ENCODE results near the gene PDE1A.

The PDE1A gene

DNA sequence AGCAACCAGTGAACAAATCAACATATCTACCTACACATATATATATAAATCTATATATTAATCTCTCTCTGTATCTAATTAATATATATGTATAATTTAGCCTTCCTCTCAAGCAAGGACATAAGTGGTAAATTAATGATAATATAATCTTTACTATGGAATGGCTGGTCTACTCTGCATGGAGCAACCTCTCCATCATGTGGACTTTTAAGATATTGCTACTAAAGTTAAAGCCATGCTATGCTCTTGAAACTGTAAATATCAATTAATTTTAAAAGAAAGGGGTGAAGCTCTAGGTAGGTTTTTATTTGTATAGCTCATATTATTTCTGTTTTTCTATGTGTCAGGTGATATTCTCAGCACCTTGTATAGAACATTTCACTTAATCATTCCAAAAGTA is 294.2 kb downstream of the PDE1A start:
- H3K4me3 ChIP-seq (ENCODE audit: low read depth, low read length): no peak overlapping the region
- no peak for DNase-seq (ENCODE audit: low read depth)
- in situ Hi-C loops (cut with HindIII; ENCODE audit: low sequenced_read_pairs): no loop called here
- TF ChIP-seq, protein P1, sequence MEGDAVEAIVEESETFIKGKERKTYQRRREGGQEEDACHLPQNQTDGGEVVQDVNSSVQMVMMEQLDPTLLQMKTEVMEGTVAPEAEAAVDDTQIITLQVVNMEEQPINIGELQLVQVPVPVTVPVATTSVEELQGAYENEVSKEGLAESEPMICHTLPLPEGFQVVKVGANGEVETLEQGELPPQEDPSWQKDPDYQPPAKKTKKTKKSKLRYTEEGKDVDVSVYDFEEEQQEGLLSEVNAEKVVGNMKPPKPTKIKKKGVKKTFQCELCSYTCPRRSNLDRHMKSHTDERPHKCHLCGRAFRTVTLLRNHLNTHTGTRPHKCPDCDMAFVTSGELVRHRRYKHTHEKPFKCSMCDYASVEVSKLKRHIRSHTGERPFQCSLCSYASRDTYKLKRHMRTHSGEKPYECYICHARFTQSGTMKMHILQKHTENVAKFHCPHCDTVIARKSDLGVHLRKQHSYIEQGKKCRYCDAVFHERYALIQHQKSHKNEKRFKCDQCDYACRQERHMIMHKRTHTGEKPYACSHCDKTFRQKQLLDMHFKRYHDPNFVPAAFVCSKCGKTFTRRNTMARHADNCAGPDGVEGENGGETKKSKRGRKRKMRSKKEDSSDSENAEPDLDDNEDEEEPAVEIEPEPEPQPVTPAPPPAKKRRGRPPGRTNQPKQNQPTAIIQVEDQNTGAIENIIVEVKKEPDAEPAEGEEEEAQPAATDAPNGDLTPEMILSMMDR (IDR thresholded peaks at IDR 0.05; ENCODE audit: low read depth, low read length, missing control alignments): peak; percentile 36

DNA sequence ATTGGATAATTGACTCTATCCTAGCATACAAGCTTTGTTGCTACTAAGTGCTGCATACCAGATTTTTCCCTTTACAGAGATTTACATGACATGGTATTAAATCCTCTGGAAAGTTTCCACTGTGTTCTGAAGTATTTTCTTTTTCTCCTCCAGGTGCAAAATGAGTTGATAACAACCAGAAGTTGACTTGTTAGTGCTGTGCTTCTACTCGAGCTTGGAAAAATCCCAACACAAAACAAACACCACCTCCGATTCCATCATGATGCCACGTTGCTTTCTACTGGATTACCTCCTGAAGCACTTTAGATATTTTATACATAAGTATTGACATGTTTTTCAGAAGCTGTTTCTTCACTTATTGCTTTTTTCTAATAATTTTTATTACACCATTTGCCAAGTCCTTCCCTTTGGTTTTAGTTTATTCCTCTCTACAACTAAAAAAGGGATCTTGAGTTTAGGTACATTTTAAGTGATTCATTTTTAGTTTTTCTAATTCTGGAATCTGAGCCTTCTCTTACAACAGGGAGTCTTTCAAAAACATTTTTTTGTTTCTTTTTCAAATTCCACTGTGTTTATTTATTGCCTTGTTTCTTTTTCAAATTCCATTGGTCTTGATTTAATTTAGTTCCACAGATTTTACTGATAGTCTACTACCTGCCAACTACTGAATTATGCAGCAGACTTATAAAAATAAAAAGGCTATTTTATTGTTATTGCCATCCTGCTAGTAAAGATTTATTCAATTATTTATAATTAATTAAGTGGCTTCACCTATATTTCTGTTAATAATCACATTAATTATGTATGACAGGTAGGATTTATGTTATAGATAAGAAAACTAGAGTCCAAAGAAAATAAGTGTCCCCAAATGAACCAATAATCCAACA is 297.8 kb downstream of the PDE1A start:
- no peak overlapping the region for H3K4me3 ChIP-seq (ENCODE audit: low read depth, low read length)
- in situ Hi-C loops (cut with HindIII; ENCODE audit: low sequenced_read_pairs): no loop called here
- DNase-seq (ENCODE audit: low read depth): no peak
- TF ChIP-seq, protein P1 (IDR thresholded peaks at IDR 0.05; ENCODE audit: low read depth, low read length, missing control alignments): no peak

DNA sequence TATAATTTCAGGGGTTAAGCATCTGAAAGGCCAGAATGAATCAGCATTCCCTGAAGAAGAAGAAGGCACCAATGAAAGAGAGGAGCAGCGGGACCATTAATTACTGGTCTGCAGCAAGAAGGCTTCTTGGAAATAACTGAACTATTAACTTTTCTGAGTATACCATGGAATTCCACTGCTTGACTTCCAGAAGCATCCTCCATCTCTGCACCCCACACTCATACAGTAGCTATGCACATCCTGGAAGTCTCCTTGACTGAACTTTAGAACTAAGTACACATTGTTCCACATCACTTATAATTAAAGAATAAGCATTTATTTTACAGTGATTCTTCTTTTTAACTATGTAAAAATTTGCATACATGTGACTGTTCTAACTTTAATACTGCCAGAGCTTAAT is 309.6 kb downstream of the PDE1A start:
- no peak for DNase-seq (ENCODE audit: low read depth)
- in situ Hi-C loops (cut with HindIII; ENCODE audit: low sequenced_read_pairs): no loop called here
- TF ChIP-seq, protein P1 (IDR thresholded peaks at IDR 0.05; ENCODE audit: low read depth, low read length, missing control alignments): no peak
- H3K4me3 ChIP-seq (ENCODE audit: low read depth, low read length): no peak overlapping the region

DNA sequence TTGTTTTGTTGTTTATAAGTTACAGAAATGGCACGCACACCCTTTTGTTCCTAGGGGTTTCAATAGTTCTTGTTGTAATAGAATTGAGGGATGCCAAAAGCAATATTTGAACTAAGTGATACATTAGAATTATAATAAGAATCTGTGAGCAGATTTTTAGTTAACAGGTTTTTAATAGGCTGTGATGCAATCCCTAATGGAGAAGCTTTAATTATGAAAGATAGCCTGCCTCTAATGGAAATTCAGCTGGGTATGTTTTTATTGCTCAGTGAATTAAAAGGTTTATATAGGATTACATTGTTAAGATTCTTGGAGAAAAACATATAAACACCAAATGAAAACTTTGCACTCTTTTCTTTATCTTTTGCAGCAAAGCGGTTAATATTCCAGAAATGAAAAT is 310.1 kb downstream of the PDE1A start:
- DNase-seq (ENCODE audit: low read depth): no peak
- TF ChIP-seq, protein P1 (IDR thresholded peaks at IDR 0.05; ENCODE audit: low read depth, low read length, missing control alignments): no peak
- no peak overlapping the region for H3K4me3 ChIP-seq (ENCODE audit: low read depth, low read length)
- in situ Hi-C loops (cut with HindIII; ENCODE audit: low sequenced_read_pairs): no loop called here

DNA sequence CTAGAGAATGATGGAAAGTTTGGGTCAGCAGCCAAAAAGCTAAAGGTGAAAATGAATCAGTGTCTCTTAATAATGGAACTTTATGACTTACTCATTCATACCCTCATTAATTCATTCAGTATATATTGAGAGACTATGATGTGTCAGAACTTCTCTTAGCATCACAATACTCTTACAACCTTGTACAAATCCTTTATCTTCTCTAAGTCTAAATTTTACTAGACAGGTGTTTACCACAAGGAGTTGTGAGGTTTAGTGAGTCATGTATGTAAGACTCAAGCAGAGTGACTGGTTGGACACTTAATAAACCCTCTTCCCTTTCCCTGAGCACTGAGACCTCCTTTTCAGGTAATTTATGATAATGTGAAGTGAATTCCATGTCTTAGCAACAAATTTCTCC is 311.6 kb downstream of the PDE1A start:
- DNase-seq (ENCODE audit: low read depth): no peak
- in situ Hi-C loops (cut with HindIII; ENCODE audit: low sequenced_read_pairs): no loop called here
- H3K4me3 ChIP-seq (ENCODE audit: low read depth, low read length): no peak overlapping the region
- TF ChIP-seq, protein P1 (IDR thresholded peaks at IDR 0.05; ENCODE audit: low read depth, low read length, missing control alignments): no peak

DNA sequence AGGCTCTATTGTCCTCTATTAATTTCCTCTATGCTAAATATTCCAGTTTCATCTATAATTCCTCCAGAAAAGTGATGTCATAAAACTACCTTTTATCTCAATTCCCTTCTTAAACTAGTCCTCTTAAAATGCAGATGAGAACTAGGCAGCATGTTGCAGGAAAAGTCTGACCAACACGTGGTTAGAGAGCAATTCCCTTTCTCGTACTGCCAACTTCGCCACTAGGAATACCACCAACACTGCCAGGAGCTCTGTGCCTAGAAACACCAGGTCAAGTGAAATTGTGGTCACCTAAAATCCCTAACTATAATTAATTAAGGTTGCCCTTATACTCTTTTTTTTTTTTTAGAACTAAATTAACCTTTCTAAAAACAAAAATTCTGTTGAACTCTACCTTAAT is 313.5 kb downstream of the PDE1A start:
- TF ChIP-seq, protein P1 (IDR thresholded peaks at IDR 0.05; ENCODE audit: low read depth, low read length, missing control alignments): no peak
- no peak for DNase-seq (ENCODE audit: low read depth)
- in situ Hi-C loops (cut with HindIII; ENCODE audit: low sequenced_read_pairs): no loop called here
- no peak overlapping the region for H3K4me3 ChIP-seq (ENCODE audit: low read depth, low read length)
